SU-DHL-6 (cell line): Measurements from ENCODE around the gene FAM89A.

Experiments used
- CTCF ChIP-seq: fragments of 200-600 bp; sonication (generic); IDR thresholded peaks from one replicate; pipeline ENCODE4 v1.5.1; 2017; ENCODE audit warnings: antibody characterized with exemption, mild to moderate bottlenecking, low read length, moderate library complexity; ENCODE audit not compliant: insufficient read depth, poor library complexity, severe bottlenecking
- EZH2phosphoT487 ChIP-seq: fragments of 200-600 bp; sonication (generic), shearing (Covaris generic); conservative IDR thresholded peaks from 2 replicates; pipeline ENCODE4 v1.6.1; 2018; ENCODE audit warnings: mild to moderate bottlenecking, antibody characterized with exemption, low read length, moderate library complexity, mixed read lengths

- TF ChIP-seq CTCF (no peak), EZH2phosphoT487 (no peak)
These were observed 26.6 kb downstream of the FAM89A start for GRCh38 chr1:231013391-231014015.
